ENCODE measurements around the gene PET100.
A peak's percentile ranks its signal among the peaks of the same experiment; 100 is the strongest.

Gene PET100

DNA sequence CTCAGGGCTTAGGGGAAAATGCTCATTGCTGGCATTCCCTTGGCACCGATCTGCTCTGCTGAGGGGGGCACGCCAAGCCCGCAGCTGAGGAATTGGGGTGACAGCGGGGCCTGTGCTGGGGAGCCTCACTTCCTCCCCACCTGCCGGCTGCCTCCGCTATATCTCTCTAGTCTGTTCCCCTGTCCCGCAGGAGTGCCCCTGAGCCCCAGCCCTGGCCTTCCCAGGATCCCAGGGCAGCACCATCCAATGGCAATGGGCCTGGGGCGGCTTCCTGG, 16.8 kb downstream of the PET100 start:
- Mint-ChIP-seq H3K4me1 (ENCODE audit: low read depth) (no peaks in the 10 kb centered on the region), H3K27me3 (no peaks in the 10 kb centered on the region), H3K27ac (no peak overlapping the region), H3K36me3 (ENCODE audit: low read depth) (peaks cover 7% of the 10 kb centered on the region), H3K4me3 (no peak overlapping the region), H3K9me3 (no peaks in the 10 kb centered on the region)

DNA sequence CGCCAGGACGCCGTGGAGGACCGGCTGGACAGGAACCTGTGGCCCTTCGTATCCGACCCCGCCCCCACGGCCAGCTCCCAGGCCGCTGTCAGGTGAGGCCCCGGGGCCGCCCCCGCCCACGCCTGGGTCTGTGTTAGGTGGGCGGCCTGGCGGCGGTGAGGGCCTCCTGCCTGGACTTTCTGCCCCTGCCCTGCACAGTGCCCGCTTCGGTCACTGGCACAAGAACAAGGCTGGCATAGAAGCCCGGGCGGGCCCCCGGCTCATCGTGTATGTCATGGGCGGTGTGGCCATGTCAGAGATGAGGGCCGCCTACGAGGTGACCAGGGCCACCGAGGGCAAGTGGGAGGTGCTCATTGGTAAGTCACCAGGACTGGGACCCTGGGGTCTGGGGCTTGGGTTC, 17.6 kb downstream of the PET100 start:
- no peaks in the 10 kb centered on the region for H3K27me3 Mint-ChIP-seq
- peaks cover 3% of the 10 kb centered on the region for H3K4me1 Mint-ChIP-seq (ENCODE audit: low read depth)
- H3K36me3 Mint-ChIP-seq (ENCODE audit: low read depth) = peaks cover 7% of the 10 kb centered on the region
- no peaks in the 10 kb centered on the region for H3K9me3 Mint-ChIP-seq
- no peak overlapping the region for H3K27ac Mint-ChIP-seq
- H3K4me3 Mint-ChIP-seq = no peak overlapping the region

DNA sequence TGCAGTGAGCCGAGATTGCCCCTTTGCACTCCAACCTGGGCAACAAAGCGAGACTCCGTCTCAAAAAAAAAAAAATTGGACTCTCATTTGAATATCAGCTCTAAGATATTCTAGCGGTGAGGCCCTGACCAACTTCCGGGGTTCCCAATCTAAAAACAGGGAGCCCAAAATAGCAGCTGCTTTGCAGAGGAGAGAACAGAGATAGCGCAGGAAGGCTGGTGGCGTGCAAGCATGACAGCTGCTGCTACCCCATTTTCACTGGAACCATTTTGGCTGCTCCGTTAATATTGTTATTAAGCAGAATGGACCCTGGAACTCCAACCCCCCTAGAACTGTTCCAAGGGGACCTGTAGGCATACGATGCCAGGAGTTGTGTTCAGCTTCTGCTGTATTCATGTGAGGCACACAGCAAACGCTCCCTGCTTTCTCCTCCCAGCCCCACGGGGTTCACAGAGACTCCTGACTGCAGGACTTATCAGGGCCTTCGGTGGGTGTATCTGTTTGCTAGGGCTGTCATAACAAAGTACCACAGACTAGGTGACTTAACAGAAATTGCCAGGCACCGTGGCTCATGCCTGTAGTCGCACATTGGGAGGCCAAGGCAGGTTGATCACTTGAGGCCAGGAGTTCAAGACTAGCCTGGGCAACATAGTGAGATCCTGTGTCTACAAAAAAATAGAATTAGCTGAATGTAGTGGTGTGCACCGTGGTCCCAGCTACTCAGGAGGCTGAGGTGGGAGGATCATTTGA, 18.8 kb downstream of the PET100 start:
- Mint-ChIP-seq H3K27ac (no peak overlapping the region), H3K36me3 (ENCODE audit: low read depth) (peaks cover 7% of the 10 kb centered on the region), H3K4me3 (no peak overlapping the region), H3K27me3 (no peaks in the 10 kb centered on the region), H3K9me3 (no peaks in the 10 kb centered on the region), H3K4me1 (ENCODE audit: low read depth) (peaks cover 11% of the 10 kb centered on the region)

DNA sequence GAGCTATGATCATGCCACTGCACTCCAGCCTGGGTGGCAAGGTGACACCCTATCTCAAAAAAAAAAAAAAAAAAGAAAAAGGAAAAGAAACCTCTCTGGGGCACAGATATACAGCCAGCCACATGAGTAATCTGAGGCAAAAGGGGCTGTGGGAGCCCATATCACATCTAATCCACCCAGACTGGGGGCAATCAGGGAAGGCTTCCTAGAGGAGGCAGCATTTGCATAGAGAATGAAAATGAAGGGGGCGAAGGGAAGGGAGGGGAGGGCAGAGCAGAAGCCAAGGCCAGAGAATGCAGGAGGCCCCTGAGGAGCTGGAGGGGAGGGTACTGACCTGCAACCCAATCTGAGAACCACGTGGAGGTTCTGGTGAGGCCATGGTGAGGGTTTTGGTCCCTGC, 20.6 kb downstream of the PET100 start:
- Mint-ChIP-seq H3K4me1 (ENCODE audit: low read depth) (peaks cover 11% of the 10 kb centered on the region), H3K4me3 (no peak overlapping the region), H3K27me3 (no peaks in the 10 kb centered on the region), H3K27ac (no peak overlapping the region), H3K9me3 (no peaks in the 10 kb centered on the region), H3K36me3 (ENCODE audit: low read depth) (peaks cover 4% of the 10 kb centered on the region)

DNA sequence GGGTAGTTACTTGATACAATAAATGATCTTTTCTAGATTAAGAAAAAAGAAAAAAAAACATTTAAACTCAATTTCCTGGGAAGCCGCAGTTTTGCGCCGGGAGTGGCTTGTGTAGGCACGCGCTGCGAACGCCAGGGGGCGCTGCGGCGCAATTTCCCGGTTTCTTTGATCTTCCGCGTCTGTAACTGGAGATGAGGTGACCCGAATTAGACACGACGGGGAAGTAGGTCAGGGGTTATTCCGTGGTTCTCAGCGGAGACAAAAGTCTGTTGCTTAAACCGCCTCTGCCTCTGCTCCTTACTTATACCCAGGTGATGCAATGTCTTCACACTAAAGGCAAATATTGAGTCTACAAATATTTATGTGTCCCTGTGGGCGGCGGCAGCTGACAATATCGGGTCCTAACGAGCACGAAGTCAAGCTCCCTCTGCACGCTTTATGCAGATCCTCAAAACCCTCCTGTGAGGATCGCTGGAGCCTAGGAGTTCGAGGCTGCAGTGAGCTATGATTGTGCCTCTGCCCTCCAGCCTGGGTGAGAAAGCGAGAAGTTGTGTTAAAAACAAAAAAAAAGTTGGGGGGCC, 22.6 kb downstream of the PET100 start:
- peaks cover 24% of the 10 kb centered on the region for H3K4me1 Mint-ChIP-seq (ENCODE audit: low read depth)
- H3K27me3 Mint-ChIP-seq = no peaks in the 10 kb centered on the region
- no peaks in the 10 kb centered on the region for H3K36me3 Mint-ChIP-seq (ENCODE audit: low read depth)
- peak overlapping the region; percentile 23 for H3K27ac Mint-ChIP-seq
- no peaks in the 10 kb centered on the region for H3K9me3 Mint-ChIP-seq
- H3K4me3 Mint-ChIP-seq = peak overlapping the region; percentile 59

DNA sequence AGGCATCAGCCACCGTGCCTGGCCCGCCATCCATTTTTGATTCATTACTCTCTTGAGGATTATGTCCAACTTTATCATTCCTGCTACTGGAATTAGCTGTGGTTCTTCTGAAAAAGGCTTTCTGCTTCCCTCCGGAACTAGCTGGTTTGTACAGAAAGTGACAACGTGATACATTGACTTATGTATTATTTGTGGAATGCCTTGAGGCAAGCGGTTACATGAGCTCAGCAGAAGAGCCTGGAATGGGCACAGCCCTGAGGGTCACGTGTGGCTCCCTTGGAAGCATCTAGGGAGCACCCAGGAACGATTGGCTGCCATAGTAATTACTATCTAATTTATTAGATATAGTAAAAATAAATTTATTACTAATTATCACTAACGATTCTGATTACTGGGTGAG, 24.8 kb downstream of the PET100 start:
- no peaks in the 10 kb centered on the region for H3K36me3 Mint-ChIP-seq (ENCODE audit: low read depth)
- no peak overlapping the region for H3K4me3 Mint-ChIP-seq
- H3K27ac Mint-ChIP-seq = no peak overlapping the region
- peaks cover 44% of the 10 kb centered on the region for H3K4me1 Mint-ChIP-seq (ENCODE audit: low read depth)
- H3K27me3 Mint-ChIP-seq = no peaks in the 10 kb centered on the region
- H3K9me3 Mint-ChIP-seq = no peaks in the 10 kb centered on the region

DNA sequence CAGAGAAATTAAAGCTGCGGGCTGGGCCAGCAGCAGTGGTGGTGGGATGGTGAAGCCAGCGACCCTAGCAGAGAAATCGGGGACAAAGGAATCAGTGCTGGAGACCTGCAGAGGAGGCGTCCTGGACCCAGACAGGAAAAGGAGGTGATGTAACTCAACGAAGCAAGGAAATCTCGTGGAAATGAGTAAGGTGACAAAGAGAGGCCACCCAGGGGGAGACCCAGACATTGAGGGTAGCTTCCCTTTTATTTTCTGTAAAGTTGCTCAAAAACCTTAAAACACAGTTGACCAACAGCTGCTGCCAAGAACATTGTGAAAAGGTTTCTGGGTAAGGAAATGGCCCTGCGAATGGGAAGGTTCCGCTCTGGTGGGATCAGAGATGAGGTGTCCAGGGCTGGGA, 26.0 kb downstream of the PET100 start:
- no peaks in the 10 kb centered on the region for H3K36me3 Mint-ChIP-seq (ENCODE audit: low read depth)
- H3K4me3 Mint-ChIP-seq = no peak overlapping the region
- no peaks in the 10 kb centered on the region for H3K27me3 Mint-ChIP-seq
- H3K9me3 Mint-ChIP-seq = no peaks in the 10 kb centered on the region
- no peak overlapping the region for H3K27ac Mint-ChIP-seq
- peaks cover 44% of the 10 kb centered on the region for H3K4me1 Mint-ChIP-seq (ENCODE audit: low read depth)

DNA sequence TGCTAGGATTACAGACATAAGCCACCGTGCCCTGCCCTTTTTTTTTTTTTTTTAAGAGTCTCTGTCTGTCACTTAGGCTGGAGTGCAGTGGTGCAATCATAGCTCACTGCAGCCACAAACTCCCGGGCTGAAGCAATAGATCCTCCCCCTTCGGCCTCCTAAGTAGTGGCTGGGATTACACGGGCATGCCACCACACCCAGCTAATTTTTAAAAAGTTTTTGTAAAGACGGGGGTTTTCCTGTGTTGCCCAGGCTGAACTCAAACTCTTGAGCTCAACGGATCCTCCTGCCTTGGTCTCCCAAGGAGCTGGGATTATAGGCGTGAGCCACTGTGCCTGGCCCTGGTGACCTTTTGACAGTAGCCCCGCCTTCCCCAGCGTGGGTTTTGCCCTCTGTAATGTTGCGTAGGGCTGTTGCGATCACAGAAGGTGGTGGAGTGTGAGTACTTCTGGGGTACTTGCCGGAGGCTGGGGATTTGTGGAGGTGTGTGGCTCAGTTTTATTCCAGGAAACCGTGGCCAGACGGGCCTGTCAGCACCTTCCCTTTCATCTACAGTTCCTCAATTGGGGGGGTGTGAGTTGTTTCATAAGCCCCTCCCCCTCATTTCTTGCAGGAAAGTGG, 27.6 kb downstream of the PET100 start:
- H3K9me3 Mint-ChIP-seq = no peaks in the 10 kb centered on the region
- no peaks in the 10 kb centered on the region for H3K27me3 Mint-ChIP-seq

DNA sequence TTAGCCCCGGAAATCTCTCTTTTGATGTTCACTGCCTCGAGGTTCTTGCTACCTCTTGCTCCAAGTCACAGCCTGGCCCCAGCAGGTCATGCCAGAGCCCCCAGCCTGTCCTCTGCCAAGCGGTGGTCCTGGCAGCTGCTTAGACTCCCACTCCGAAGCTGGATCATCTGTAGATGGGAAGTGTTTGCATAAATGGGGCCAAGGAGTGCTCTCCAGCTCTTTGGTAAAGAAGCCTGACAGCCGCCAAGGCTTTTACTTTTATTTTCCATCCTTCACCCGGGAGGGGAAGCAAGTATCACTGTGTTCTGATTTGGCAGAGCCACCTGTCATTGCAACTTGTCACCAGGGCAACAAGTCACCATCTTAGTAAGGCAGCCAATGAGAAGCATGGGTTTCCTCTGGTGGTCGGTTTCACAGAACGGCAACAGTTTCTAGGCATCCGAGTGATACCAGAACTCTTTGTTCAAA, 28.7 kb downstream of the PET100 start:
- Mint-ChIP-seq H3K36me3 (ENCODE audit: low read depth) (no peaks in the 10 kb centered on the region), H3K4me1 (ENCODE audit: low read depth) (peaks cover 32% of the 10 kb centered on the region), H3K27ac (peak overlapping the region; percentile 55), H3K4me3 (peak overlapping the region; percentile 66), H3K27me3 (no peaks in the 10 kb centered on the region), H3K9me3 (no peaks in the 10 kb centered on the region)

More for the DNA sequence above, 27.6 kb downstream of the PET100 start:
- H3K27ac Mint-ChIP-seq = peak overlapping the region; percentile 55
- H3K4me3 Mint-ChIP-seq = no peak overlapping the region
- peaks cover 39% of the 10 kb centered on the region for H3K4me1 Mint-ChIP-seq (ENCODE audit: low read depth)
- H3K36me3 Mint-ChIP-seq (ENCODE audit: low read depth) = no peaks in the 10 kb centered on the region

DNA sequence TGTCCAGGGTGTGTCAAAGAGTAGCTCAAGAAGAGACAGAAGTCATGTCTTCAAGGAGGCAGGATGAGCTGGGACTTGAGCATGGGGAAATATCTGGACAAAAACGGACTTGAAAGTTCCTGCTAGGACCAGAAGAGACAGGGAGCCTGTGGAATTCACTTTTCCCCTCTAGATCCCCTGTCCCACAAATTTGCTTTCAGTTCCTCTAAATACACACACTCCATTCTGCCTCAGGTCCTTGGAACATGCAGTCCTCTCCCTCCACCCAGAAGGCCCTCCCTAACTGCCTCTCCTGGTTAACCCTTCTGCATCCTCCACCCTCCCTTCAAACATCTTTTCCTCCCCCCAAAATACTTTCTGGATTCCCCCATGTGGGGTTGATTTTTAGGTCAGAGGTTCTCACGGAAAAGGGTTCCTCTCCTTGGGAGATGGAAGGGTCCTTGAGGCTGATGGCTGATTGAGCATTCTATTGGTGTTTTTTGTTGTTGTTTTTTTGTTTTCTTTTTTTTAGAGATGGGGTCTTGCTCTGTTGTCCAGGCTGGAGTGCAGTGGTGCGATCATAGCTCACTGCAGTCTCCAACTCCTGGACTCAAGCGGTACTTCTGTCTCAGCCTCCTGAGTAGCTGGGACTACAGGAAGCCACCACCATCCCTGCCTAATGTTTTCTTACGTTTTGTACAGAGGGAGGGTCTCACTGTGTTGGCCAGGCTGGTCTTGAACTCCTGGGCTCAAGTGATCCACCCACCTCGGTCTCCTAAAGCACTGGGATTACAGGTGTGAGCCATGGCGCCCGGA, 32.3 kb downstream of the PET100 start:
- H3K36me3 Mint-ChIP-seq (ENCODE audit: low read depth) = no peaks in the 10 kb centered on the region
- peaks cover 3% of the 10 kb centered on the region for H3K27me3 Mint-ChIP-seq
- H3K4me1 Mint-ChIP-seq (ENCODE audit: low read depth) = peaks cover 21% of the 10 kb centered on the region
- no peak overlapping the region for H3K4me3 Mint-ChIP-seq
- no peak overlapping the region for H3K27ac Mint-ChIP-seq
- no peaks in the 10 kb centered on the region for H3K9me3 Mint-ChIP-seq

DNA sequence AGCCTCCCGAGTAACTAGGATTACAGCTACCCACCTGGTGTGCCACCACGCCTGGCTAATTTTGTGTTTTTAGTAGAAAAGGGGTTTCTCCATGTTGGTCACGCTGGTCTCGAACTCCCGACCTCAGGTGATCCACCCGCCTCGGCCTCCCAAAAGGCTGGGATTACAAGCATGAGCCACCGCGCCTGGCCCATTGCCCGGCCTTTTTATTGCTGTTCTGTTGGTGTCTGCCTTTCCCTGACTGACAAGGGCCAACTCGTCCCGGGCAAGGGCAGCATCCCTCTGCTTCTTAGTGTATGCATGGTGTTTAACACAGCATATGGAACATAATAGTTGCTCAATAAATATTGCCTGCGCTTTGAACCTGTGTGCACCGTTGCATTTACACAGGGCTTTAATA, 33.1 kb downstream of the PET100 start:
- Mint-ChIP-seq H3K9me3 (no peaks in the 10 kb centered on the region), H3K4me1 (ENCODE audit: low read depth) (peaks cover 14% of the 10 kb centered on the region), H3K27ac (no peak overlapping the region), H3K36me3 (ENCODE audit: low read depth) (no peaks in the 10 kb centered on the region), H3K27me3 (peaks cover 8% of the 10 kb centered on the region), H3K4me3 (no peak overlapping the region)

DNA sequence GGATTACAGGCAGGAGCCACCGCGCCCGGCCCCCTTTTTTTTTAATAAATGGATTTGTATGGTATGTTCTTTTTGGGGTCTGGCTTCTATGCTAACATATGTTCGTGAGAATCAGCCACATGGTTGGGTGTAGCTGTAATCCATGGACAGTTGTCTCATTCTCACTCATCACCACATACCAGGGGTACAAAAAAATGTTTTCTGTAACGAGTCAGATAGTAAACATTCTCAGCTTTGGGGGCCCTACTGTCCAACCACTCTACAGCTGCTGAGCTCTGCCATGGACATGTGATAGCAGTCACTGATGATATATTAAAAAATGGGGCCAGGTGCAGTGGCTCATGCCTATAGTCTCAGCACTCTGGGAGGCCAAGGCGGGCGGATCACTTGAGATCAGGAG, 34.1 kb downstream of the PET100 start:
- Mint-ChIP-seq H3K27me3 (peaks cover 8% of the 10 kb centered on the region), H3K4me3 (no peak overlapping the region), H3K4me1 (ENCODE audit: low read depth) (peaks cover 4% of the 10 kb centered on the region), H3K9me3 (no peaks in the 10 kb centered on the region), H3K27ac (no peak overlapping the region), H3K36me3 (ENCODE audit: low read depth) (no peaks in the 10 kb centered on the region)

DNA sequence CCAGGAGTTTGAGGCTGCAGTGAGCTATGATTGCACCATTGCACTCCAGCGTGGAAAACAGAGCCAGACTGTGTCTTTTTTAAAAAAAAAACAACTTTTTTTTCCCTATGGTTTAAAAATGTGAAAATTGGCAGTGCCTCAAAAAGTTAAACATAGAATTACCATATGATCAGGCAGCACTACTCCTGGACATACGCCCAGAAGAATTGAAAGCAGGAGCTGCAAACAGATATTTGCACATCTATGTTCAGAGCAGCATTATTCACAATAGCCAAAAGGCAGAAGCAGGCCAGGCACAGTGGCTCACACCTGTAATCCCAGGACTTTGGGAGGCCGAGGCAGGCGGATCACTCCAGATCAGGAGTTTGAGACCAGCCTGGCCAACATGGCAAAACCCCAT, 35.5 kb downstream of the PET100 start:
- no peaks in the 10 kb centered on the region for H3K36me3 Mint-ChIP-seq (ENCODE audit: low read depth)
- H3K27me3 Mint-ChIP-seq = peaks cover 14% of the 10 kb centered on the region
- no peak overlapping the region for H3K27ac Mint-ChIP-seq
- peaks cover 6% of the 10 kb centered on the region for H3K4me1 Mint-ChIP-seq (ENCODE audit: low read depth)
- H3K9me3 Mint-ChIP-seq = no peaks in the 10 kb centered on the region
- H3K4me3 Mint-ChIP-seq = no peak overlapping the region

DNA sequence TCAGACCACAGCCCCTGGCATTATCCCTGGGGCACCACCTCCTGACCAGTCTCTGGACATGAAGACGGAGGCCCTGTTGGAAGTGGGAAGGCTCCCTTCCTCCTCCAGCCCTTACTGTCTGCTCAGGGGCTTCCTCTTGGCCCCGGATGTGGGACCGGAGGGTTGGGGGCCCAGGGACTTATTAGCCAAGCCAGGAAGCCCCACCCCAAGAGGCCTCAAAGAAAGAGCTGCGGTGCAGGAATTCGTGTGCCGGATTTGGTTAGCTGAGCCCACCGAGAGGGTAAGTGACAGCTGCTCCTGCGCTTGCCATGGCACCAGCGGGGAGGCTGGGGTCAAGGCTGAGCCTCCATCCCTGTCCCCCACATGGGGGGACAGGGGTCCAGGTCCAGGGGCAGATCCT, 39.2 kb downstream of the PET100 start, which contains the start of gene RETN:
TSS of gene RETN (plus strand) at position 208 of the 400 bp plus-strand sequence. CDS start 278 bp downstream, outside the sequence.
- no peaks in the 10 kb centered on the region for H3K36me3 Mint-ChIP-seq (ENCODE audit: low read depth)
- H3K27ac Mint-ChIP-seq = no peak within 1 kb of the TSS
- H3K4me3 Mint-ChIP-seq = no peak within 1 kb of the TSS
- H3K27me3 Mint-ChIP-seq = peaks cover 26% of the 10 kb centered on the region
- no peaks in the 10 kb centered on the region for H3K9me3 Mint-ChIP-seq
- H3K4me1 Mint-ChIP-seq (ENCODE audit: low read depth) = peaks cover 12% of the 10 kb centered on the region

DNA sequence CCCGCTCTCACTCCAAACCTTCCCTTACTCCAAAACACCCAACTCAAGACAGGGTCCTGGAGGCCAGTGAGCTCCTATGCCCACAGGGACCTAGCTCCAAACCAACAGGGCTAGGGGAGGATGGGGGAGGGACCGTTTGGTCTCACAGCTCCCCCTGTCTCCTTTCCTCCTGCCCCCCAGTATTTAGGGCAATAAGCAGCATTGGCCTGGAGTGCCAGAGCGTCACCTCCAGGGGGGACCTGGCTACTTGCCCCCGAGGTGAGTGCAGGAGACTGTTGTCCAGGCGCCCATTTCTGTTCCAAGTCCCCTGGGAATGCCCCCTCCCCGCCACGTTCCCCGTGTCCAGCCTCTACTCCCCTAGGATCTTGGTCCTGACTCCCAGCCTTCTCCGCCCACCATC, 40.0 kb downstream of the PET100 start:
- Mint-ChIP-seq H3K27ac (no peak overlapping the region), H3K4me1 (ENCODE audit: low read depth) (peaks cover 18% of the 10 kb centered on the region), H3K36me3 (ENCODE audit: low read depth) (no peaks in the 10 kb centered on the region), H3K4me3 (no peak overlapping the region), H3K27me3 (peaks cover 34% of the 10 kb centered on the region), H3K9me3 (no peaks in the 10 kb centered on the region)
